ENCODE results near the gene GCKR.
A peak's percentile ranks its signal among the peaks of the same experiment; 100 is the strongest.
"Not testable (repeated sequence)": the region's sequence is repeated elsewhere in the genome, so short reads cannot be mapped to it uniquely, and the experiment has no call there.

Gene GCKR

GRCh38 chr2:27507293-27507692 lies 10.7 kb downstream of the GCKR start:
- no peak for DNase-seq (ENCODE audit: low spot score)

- no peak for DNase-seq (ENCODE audit: low spot score)
Measured at GRCh38 chr2:27509326-27509725, 12.7 kb downstream of the GCKR start.

- DNase-seq (ENCODE audit: low spot score) = no peak
Measured at GRCh38 chr2:27518113-27518781, 21.6 kb downstream of the GCKR start.

GRCh38 chr2:27518782-27519113 lies 22.1 kb downstream of the GCKR start:
- no peak for DNase-seq (ENCODE audit: low spot score)

GRCh38 chr2:27520316-27520715 lies 23.7 kb downstream of the GCKR start:
- no peak for DNase-seq (ENCODE audit: low spot score)

GRCh38 chr2:27522400-27522945 lies 25.8 kb downstream of the GCKR start:
- no peak for DNase-seq (ENCODE audit: low spot score)

- DNase-seq (ENCODE audit: low spot score) = peak; percentile 27
Measured at GRCh38 chr2:27527182-27527581, 30.5 kb downstream of the GCKR start.

GRCh38 chr2:27531983-27532382 lies 35.3 kb downstream of the GCKR start:
- no peak for DNase-seq (ENCODE audit: low spot score)

- DNase-seq (ENCODE audit: low spot score) = no peak
Measured at GRCh38 chr2:27537287-27537686, 40.6 kb downstream of the GCKR start.

GRCh38 chr2:27538839-27539450 lies 42.3 kb downstream of the GCKR start:
- not testable (repeated sequence) for DNase-seq (ENCODE audit: low spot score)

GRCh38 chr2:27539649-27540048 lies 43.0 kb downstream of the GCKR start:
- not testable (repeated sequence) for DNase-seq (ENCODE audit: low spot score)

GRCh38 chr2:27544143-27544821 lies 47.6 kb downstream of the GCKR start:
- no peak for DNase-seq (ENCODE audit: low spot score)

- peak; percentile 81 for DNase-seq (ENCODE audit: low spot score)
Measured at GRCh38 chr2:27545348-27546141, 48.9 kb downstream of the GCKR start.

- DNase-seq (ENCODE audit: low spot score) = no peak
Measured at GRCh38 chr2:27549303-27549702, 52.7 kb downstream of the GCKR start.

GRCh38 chr2:27551514-27551913 lies 54.9 kb downstream of the GCKR start:
- DNase-seq (ENCODE audit: low spot score) = no peak

- DNase-seq (ENCODE audit: low spot score) = no peak
Measured at GRCh38 chr2:27552941-27553340, 56.3 kb downstream of the GCKR start.

GRCh38 chr2:27554451-27554850 lies 57.8 kb downstream of the GCKR start:
- not testable (repeated sequence) for DNase-seq (ENCODE audit: low spot score)

- DNase-seq (ENCODE audit: low spot score) = no peak
Measured at GRCh38 chr2:27559228-27559627, 62.6 kb downstream of the GCKR start.

- no peak for DNase-seq (ENCODE audit: low spot score)
Measured at GRCh38 chr2:27561060-27561459, 64.4 kb downstream of the GCKR start.

- DNase-seq (ENCODE audit: low spot score) = peak; percentile 92
Measured at GRCh38 chr2:27566628-27567027, 70.0 kb downstream of the GCKR start.

- DNase-seq (ENCODE audit: low spot score) = no peak
Measured at GRCh38 chr2:27569398-27569797, 72.8 kb downstream of the GCKR start.

GRCh38 chr2:27571197-27571596 lies 74.6 kb downstream of the GCKR start:
- no peak for DNase-seq (ENCODE audit: low spot score)

Measured in kidney tubule cell (primary cell).